ENCODE results near the gene SLC12A7. TPM values are rescaled to one million over a fixed set of nuclear protein-coding genes. Genes with fewer than 3 reads are reported as not detected.

Gene SLC12A7
- total RNA-seq, 4 donors from 2014 or later, result 8.6 to 29.0 (median 21.5) TPM

GRCh38 chr5:1097381-1097987 is 14.4 kb downstream of the SLC12A7 start:
- peaks cover 16% of the 10 kb centered on the region for H3K36me3 ChIP-seq
- WGBS, result 81% methylated on average over 20 of the region's 22 CpGs
- DNase-seq (ENCODE audit: low spot score in 2 of 2), result no peak
- no peaks in the 10 kb centered on the region for H3K9me3 ChIP-seq
- peaks cover 22% of the 10 kb centered on the region for H3K4me1 ChIP-seq
- no peak for TF ChIP-seq POLR2A (IDR thresholded peaks at IDR 0.05)
- no peak for TF ChIP-seq POLR2AphosphoS5 (IDR thresholded peaks at IDR 0.05)
- TF ChIP-seq EP300 (IDR thresholded peaks at IDR 0.05), result no peak
- TF ChIP-seq CTCF (IDR thresholded peaks at IDR 0.05), result no peak
- no peak overlapping the region for H3K4me3 ChIP-seq
- H3K27me3 ChIP-seq, result no peaks in the 10 kb centered on the region
- H3K27ac ChIP-seq, result no peak overlapping the region

GRCh38 chr5:1096838-1097237 is 15.0 kb downstream of the SLC12A7 start:
- Histone ChIP-seq H3K4me3 (no peak overlapping the region), H3K27me3 (no peaks in the 10 kb centered on the region), H3K36me3 (peaks cover 21% of the 10 kb centered on the region), H3K27ac (no peak overlapping the region), H3K4me1 (peaks cover 15% of the 10 kb centered on the region), H3K9me3 (no peaks in the 10 kb centered on the region)
- TF ChIP-seq EP300 (IDR thresholded peaks at IDR 0.05), result no peak
- no peak for TF ChIP-seq POLR2A (IDR thresholded peaks at IDR 0.05)
- no peak for TF ChIP-seq CTCF (IDR thresholded peaks at IDR 0.05)
- no peak for TF ChIP-seq POLR2AphosphoS5 (IDR thresholded peaks at IDR 0.05)
- WGBS, result 81% methylated on average over 10 of the region's 10 CpGs
- no peak for DNase-seq (ENCODE audit: low spot score in 2 of 2)

- Histone ChIP-seq H3K27me3 (no peaks in the 10 kb centered on the region), H3K4me3 (no peak overlapping the region), H3K9me3 (no peaks in the 10 kb centered on the region), H3K27ac (no peak overlapping the region), H3K4me1 (peaks cover 12% of the 10 kb centered on the region), H3K36me3 (peaks cover 29% of the 10 kb centered on the region)
- no peak for TF ChIP-seq EP300 (IDR thresholded peaks at IDR 0.05)
- TF ChIP-seq POLR2AphosphoS5 (IDR thresholded peaks at IDR 0.05), result no peak
- no peak for TF ChIP-seq CTCF (IDR thresholded peaks at IDR 0.05)
- TF ChIP-seq POLR2A (IDR thresholded peaks at IDR 0.05), result no peak
- DNase-seq (ENCODE audit: low spot score in 2 of 2), result no peak
- 92% methylated on average over 11 of the region's 11 CpGs for WGBS
Observed at GRCh38 chr5:1095990-1096363, 15.9 kb downstream of the SLC12A7 start.

GRCh38 chr5:1095302-1095989 is 16.4 kb downstream of the SLC12A7 start:
- Histone ChIP-seq H3K36me3 (peaks cover 29% of the 10 kb centered on the region), H3K4me3 (no peak overlapping the region), H3K27me3 (no peaks in the 10 kb centered on the region), H3K9me3 (no peaks in the 10 kb centered on the region), H3K4me1 (peaks cover 12% of the 10 kb centered on the region), H3K27ac (no peak overlapping the region)
- TF ChIP-seq CTCF (IDR thresholded peaks at IDR 0.05) (no peak), EP300 (IDR thresholded peaks at IDR 0.05) (no peak), POLR2A (IDR thresholded peaks at IDR 0.05) (no peak), POLR2AphosphoS5 (IDR thresholded peaks at IDR 0.05) (no peak)
- no peak for DNase-seq (ENCODE audit: low spot score in 2 of 2)
- 93% methylated on average over 9 of the region's 22 CpGs for WGBS

GRCh38 chr5:1094670-1095190 is 17.1 kb downstream of the SLC12A7 start:
- Histone ChIP-seq H3K27ac (no peak overlapping the region), H3K36me3 (peaks cover 29% of the 10 kb centered on the region), H3K4me3 (no peak overlapping the region), H3K9me3 (no peaks in the 10 kb centered on the region), H3K27me3 (no peaks in the 10 kb centered on the region), H3K4me1 (peaks cover 12% of the 10 kb centered on the region)
- WGBS, result 88% methylated on average over 20 of the region's 21 CpGs
- no peak for TF ChIP-seq POLR2A (IDR thresholded peaks at IDR 0.05)
- no peak for TF ChIP-seq EP300 (IDR thresholded peaks at IDR 0.05)
- TF ChIP-seq POLR2AphosphoS5 (IDR thresholded peaks at IDR 0.05), result no peak
- DNase-seq (ENCODE audit: low spot score in 2 of 2), result no peak

Data from suprapubic skin (tissue), 4 donors.